Gastrocnemius medialis (tissue), 4 donors: Measurements from ENCODE around the gene SPIRE2. TPM values are rescaled to one million over a fixed set of nuclear protein-coding genes. Genes with fewer than 3 reads are reported as not detected.

Source experiments
- ATAC-seq, 2 donors: fragments of 150-250 bp; one replicate each; pipeline ENCODE4 v1.9.1; 2016
- DNase-seq, 2 donors: peaks; one replicate each; pipeline ENCODE4 v3.0.0-alpha.2; 2019
- H3K27ac ChIP-seq, 4 donors: fragments of 200-600 bp; sonication (generic); 1 replicate in 1 of 4; 2 replicates in 3 of 4; pipeline ENCODE4 v1.5.1; 2016 to 2018; ENCODE audit warnings: mild to moderate bottlenecking in 2 of 4, moderate library complexity in 1 of 4
- H3K27me3 ChIP-seq, 3 donors: fragments of 200-600 bp; sonication (generic) in 2 of 3; 1 replicate in 1 of 3; 2 replicates in 2 of 3; pipeline versions ENCODE4 v1.5.1 to v1.6.0; 2016 to 2019; ENCODE audit warnings: mild to moderate bottlenecking in 1 of 3, moderate library complexity in 1 of 3
- H3K36me3 ChIP-seq, 2 donors: fragments of 200-600 bp; sonication (generic) in 1 of 2; one replicate each; pipeline ENCODE4 v1.5.1; 2017 to 2018
- H3K4me1 ChIP-seq, 2 donors: fragments of 200-600 bp; sonication (generic) in 1 of 2; one replicate each; pipeline ENCODE4 v1.5.1; 2016 to 2017; ENCODE audit warnings: mild to moderate bottlenecking in 2 of 2
- H3K4me3 ChIP-seq, 4 donors: fragments of 200-600 bp; sonication (generic) in 3 of 4; 1 replicate in 1 of 4; 2 replicates in 3 of 4; pipeline ENCODE4 v1.5.1; 2016 to 2019; ENCODE audit warnings: mild to moderate bottlenecking in 2 of 4
- H3K9me3 ChIP-seq, 3 donors: fragments of 200-600 bp; sonication (generic) in 2 of 3; 1 replicate in 1 of 3; 2 replicates in 2 of 3; pipeline ENCODE4 v1.5.1; 2016 to 2019
- POLR2A ChIP-seq, 2 donors: fragments of 450-650 bp; IDR thresholded peaks; one replicate each; pipeline ENCODE4 v1.6.1; 2017; ENCODE audit warnings: antibody characterized with exemption in 2 of 2, mild to moderate bottlenecking in 2 of 2, moderate library complexity in 2 of 2
- in situ Hi-C, 4 donors: fragments of 200-750 bp; cut with MboI; loops; one replicate each; pipeline versions ENCODE4 v1.15.0 to v1.8.0; 2017; ENCODE audit warnings: low sequenced_read_pairs in 4 of 4
- intact Hi-C: fragments of 100-400 bp; cut with DNase I; formaldehyde crosslinking; loops from one replicate; pipeline ENCODE4 v1.15.1; 2023; ENCODE audit warnings: low total_unique reads
- total RNA-seq, 4 donors: library from RNA; depleted of rRNA; stranded (reverse); fragments of >200 nt; gene quantifications; one replicate each; pipeline versions ENCODE4 v1.1.0 to v1.2.3, GENCODE V29; 2016
- TF ChIP-seq, protein P1 (sequence below), 5 experiments: fragments of 450-650 bp in 3 of 5; fragments of 200-600 bp in 2 of 5; sonication (generic) in 2 of 5; IDR thresholded peaks in 4 of 5; conservative IDR thresholded peaks in 1 of 5; 1 replicate in 4 of 5; 2 replicates in 1 of 5; pipeline ENCODE4 v1.5.1; 2016 to 2019; ENCODE audit warnings: antibody characterized with exemption in 5 of 5, mild to moderate bottlenecking in 3 of 5, moderate library complexity in 3 of 5

SPIRE2 gene
- total RNA-seq, 4 donors from 2014 or later, result 0.49 to 1.6 TPM; not detected in 2

DNA sequence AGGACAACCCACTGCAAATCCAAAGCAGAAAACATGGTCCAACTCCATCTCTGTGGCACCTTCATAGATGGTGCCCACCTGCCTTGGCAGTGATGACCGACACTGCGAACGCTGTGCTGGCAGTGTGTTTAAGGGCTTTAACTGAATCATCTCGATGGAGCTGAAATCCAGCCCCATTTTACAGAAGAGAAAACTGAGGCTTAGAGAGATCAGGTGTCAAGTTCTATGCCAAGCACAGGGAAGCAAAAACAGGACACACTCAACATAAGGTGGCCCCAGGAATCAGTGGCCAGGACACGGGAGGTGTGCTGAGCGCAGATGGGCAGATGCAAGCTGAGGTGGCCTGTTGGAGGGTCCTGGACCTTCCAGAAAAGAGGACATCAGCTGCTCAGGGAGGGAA is 34.5 kb downstream of the SPIRE2 start:
- peaks cover 0 to 5% of the 10 kb centered on the region in 2 donors for H3K4me1 ChIP-seq
- no peak for TF ChIP-seq POLR2A (IDR thresholded peaks at IDR 0.05)
- TF ChIP-seq, protein P1, sequence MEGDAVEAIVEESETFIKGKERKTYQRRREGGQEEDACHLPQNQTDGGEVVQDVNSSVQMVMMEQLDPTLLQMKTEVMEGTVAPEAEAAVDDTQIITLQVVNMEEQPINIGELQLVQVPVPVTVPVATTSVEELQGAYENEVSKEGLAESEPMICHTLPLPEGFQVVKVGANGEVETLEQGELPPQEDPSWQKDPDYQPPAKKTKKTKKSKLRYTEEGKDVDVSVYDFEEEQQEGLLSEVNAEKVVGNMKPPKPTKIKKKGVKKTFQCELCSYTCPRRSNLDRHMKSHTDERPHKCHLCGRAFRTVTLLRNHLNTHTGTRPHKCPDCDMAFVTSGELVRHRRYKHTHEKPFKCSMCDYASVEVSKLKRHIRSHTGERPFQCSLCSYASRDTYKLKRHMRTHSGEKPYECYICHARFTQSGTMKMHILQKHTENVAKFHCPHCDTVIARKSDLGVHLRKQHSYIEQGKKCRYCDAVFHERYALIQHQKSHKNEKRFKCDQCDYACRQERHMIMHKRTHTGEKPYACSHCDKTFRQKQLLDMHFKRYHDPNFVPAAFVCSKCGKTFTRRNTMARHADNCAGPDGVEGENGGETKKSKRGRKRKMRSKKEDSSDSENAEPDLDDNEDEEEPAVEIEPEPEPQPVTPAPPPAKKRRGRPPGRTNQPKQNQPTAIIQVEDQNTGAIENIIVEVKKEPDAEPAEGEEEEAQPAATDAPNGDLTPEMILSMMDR (IDR thresholded peaks at IDR 0.05 in 4 of 5, conservative IDR thresholded peaks at IDR 0.05 in 1 of 5), result no peak
- H3K27ac ChIP-seq, result no peak overlapping the region
- no peak for DNase-seq
- in situ Hi-C loops (no loop called here), intact Hi-C loops (no loop called here)
- H3K27me3 ChIP-seq, result no peaks in the 10 kb centered on the region
- no peaks in the 10 kb centered on the region for H3K36me3 ChIP-seq
- ATAC-seq, result no peak
- no peaks in the 10 kb centered on the region for H3K9me3 ChIP-seq
- no peak overlapping the region for H3K4me3 ChIP-seq

DNA sequence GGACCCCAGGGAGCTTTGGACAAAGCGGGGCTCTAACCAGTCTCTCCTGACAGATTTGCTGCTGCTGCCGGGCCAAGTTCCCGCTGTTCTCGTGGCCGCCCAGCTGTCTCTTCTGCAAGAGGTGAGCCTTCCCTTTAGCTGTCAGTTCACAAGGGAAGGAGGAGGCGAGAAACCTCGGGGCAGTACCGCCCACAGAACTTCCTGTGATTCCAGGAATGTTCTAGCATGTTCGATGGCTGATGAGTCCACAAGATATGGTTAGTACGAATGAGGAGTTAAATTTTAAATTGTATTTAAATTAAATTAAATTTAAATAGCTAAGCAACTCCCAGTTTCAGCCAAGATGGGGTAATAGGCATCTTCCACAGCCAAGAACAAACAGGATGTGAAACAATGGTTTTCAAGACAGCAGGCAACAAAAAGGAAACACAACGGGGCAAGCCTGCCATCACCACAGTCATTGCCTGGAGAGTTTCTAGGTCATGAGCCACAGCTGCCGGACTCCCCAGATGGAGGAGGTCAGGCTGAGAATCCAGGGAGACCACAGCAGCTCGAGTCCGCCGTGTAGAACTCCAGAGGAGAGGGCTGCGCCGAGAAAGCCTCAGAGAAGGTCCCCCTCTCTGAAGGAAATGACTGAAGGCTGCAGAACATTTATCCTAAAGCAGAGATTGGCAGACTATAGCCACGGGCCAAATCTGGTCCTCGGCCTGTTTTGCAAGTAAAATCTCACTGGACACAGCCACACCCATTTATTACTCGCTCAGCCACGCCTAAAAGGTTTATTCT is 35.7 kb downstream of the SPIRE2 start:
- peak overlapping the region in 3 of 4 donors; percentile 48 to 72 (median 61) for H3K27ac ChIP-seq
- H3K4me1 ChIP-seq, result peaks cover 0 to 5% of the 10 kb centered on the region in 2 donors
- intact Hi-C loops (no loop called here), in situ Hi-C loops (no loop called here)
- no peaks in the 10 kb centered on the region for H3K36me3 ChIP-seq
- no peaks in the 10 kb centered on the region for H3K9me3 ChIP-seq
- H3K27me3 ChIP-seq, result no peaks in the 10 kb centered on the region
- DNase-seq (no peak), ATAC-seq (peak in 1 of 2 donors; percentile 56)
- no peak for TF ChIP-seq POLR2A (IDR thresholded peaks at IDR 0.05)
- TF ChIP-seq, protein P1 (IDR thresholded peaks at IDR 0.05 in 4 of 5, conservative IDR thresholded peaks at IDR 0.05 in 1 of 5), result no peak
- peak overlapping the region in 1 of 4 donors; percentile 12 for H3K4me3 ChIP-seq

DNA sequence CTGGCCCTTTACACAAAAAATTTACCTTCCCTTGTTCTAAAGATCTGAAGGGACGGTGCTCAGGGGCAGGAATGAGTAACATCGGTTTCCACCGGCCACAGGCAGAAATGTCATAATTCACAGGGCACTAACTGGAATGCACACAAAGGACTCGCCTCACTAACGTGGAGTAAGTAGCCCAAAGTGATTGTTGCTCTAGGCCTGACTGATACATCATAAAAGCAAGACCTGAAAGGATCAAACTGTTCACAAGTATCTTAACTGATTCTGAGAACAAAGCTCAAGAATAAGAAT is 36.2 kb downstream of the SPIRE2 start:
- H3K9me3 ChIP-seq, result no peaks in the 10 kb centered on the region
- in situ Hi-C loops (no loop called here), intact Hi-C loops (no loop called here)
- ATAC-seq (no peak), DNase-seq (no peak)
- TF ChIP-seq POLR2A (IDR thresholded peaks at IDR 0.05), result no peak
- TF ChIP-seq, protein P1 (IDR thresholded peaks at IDR 0.05 in 4 of 5, conservative IDR thresholded peaks at IDR 0.05 in 1 of 5), result no peak
- peak overlapping the region in 3 of 4 donors; percentile 48 to 72 (median 61) for H3K27ac ChIP-seq
- H3K27me3 ChIP-seq, result no peaks in the 10 kb centered on the region
- H3K4me3 ChIP-seq, result no peak overlapping the region
- H3K36me3 ChIP-seq, result no peaks in the 10 kb centered on the region
- H3K4me1 ChIP-seq, result peaks cover 0 to 5% of the 10 kb centered on the region in 2 donors

DNA sequence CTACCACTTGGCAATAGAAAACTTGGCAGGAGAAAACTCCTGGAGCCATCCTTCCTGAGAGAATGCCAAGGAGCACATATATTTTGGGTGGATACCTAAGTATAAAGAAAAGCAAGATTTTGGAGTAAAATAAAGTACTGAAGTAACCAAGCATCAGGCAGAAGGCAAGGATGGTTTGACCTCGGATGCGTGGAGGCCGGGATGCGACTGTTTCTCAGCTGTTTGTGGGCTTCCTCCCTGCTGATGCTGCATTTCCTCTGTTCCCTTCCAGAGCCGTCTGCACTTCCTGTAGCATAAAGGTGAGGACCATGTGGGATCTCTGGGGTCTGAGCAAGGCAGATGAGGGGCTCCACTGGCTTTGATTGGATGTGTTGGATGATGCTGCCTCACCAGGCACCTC is 39.6 kb downstream of the SPIRE2 start:
- H3K4me3 ChIP-seq, result no peak overlapping the region
- no peaks in the 10 kb centered on the region for H3K36me3 ChIP-seq
- in situ Hi-C loops (loop anchor here in 1 of 4 donors (5.0 kb wide), 1 partner anchor 46 kb away; no protein-coding TSS in a partner anchor), intact Hi-C loops (no loop called here)
- no peaks in the 10 kb centered on the region for H3K27me3 ChIP-seq
- H3K4me1 ChIP-seq, result peaks cover 5 to 10% of the 10 kb centered on the region in 2 donors
- DNase-seq (no peak), ATAC-seq (no peak)
- no peaks in the 10 kb centered on the region for H3K9me3 ChIP-seq
- no peak overlapping the region for H3K27ac ChIP-seq
- TF ChIP-seq POLR2A (IDR thresholded peaks at IDR 0.05), result no peak
- TF ChIP-seq, protein P1 (IDR thresholded peaks at IDR 0.05 in 4 of 5, conservative IDR thresholded peaks at IDR 0.05 in 1 of 5), result no peak
